Hepatocyte (in vitro differentiated cells): ENCODE measurements around the gene ATP6V1B1.

ENCODE experiments used
- EZH2 ChIP-seq: fragments of 200-600 bp; sonication (generic); IDR thresholded peaks from 2 replicates; pipeline ENCODE4 v1.6.1; 2016; ENCODE audit warnings: antibody characterized with exemption, mild to moderate bottlenecking, borderline replicate concordance
- EZH2phosphoT487 ChIP-seq: fragments of 200-600 bp; sonication (generic); IDR thresholded peaks from one replicate; pipeline ENCODE4 v1.6.1; 2018; ENCODE audit warnings: antibody characterized with exemption, mild to moderate bottlenecking, low read depth, moderate library complexity; ENCODE audit not compliant: unreplicated experiment, severe bottlenecking
- TF ChIP-seq, protein P1 (sequence below): fragments of 200-600 bp; sonication (generic); IDR thresholded peaks from 2 replicates; pipeline ENCODE4 v1.5.1; 2016; ENCODE audit warnings: antibody characterized with exemption, mild to moderate bottlenecking; ENCODE audit not compliant: poor library complexity

DNA sequence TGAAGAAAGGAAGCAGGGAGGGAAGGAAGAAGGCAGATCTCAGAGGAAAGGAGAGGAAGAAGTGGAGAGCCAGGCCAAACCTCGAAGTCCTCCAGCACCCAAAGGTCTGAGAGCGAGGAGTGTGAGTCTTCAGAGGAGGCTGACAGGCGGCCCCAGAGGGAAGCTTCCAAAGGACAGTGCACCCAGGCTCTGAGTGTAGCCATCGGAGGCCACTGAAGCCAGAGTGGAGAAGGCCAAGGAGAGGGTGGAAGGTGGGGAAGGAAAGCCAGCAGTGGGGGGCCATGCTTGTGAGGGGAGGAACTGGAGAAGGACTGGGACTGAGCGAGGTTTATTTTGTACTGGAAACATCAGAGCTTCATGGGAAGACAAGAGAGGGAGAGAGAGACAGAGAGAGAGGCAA is 6.0 kb downstream of the ATP6V1B1 start:
- TF ChIP-seq, protein P1, sequence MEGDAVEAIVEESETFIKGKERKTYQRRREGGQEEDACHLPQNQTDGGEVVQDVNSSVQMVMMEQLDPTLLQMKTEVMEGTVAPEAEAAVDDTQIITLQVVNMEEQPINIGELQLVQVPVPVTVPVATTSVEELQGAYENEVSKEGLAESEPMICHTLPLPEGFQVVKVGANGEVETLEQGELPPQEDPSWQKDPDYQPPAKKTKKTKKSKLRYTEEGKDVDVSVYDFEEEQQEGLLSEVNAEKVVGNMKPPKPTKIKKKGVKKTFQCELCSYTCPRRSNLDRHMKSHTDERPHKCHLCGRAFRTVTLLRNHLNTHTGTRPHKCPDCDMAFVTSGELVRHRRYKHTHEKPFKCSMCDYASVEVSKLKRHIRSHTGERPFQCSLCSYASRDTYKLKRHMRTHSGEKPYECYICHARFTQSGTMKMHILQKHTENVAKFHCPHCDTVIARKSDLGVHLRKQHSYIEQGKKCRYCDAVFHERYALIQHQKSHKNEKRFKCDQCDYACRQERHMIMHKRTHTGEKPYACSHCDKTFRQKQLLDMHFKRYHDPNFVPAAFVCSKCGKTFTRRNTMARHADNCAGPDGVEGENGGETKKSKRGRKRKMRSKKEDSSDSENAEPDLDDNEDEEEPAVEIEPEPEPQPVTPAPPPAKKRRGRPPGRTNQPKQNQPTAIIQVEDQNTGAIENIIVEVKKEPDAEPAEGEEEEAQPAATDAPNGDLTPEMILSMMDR: no peak
- no peak for TF ChIP-seq EZH2phosphoT487
- no peak for TF ChIP-seq EZH2
